ENCODE data around the gene ZBTB20. TPM values are rescaled to one million over a fixed set of nuclear protein-coding genes. Genes with fewer than 3 reads are reported as not detected.

The ZBTB20 gene
- total RNA-seq, 1 experiment from 2014 or later = 5.1 TPM

DNA sequence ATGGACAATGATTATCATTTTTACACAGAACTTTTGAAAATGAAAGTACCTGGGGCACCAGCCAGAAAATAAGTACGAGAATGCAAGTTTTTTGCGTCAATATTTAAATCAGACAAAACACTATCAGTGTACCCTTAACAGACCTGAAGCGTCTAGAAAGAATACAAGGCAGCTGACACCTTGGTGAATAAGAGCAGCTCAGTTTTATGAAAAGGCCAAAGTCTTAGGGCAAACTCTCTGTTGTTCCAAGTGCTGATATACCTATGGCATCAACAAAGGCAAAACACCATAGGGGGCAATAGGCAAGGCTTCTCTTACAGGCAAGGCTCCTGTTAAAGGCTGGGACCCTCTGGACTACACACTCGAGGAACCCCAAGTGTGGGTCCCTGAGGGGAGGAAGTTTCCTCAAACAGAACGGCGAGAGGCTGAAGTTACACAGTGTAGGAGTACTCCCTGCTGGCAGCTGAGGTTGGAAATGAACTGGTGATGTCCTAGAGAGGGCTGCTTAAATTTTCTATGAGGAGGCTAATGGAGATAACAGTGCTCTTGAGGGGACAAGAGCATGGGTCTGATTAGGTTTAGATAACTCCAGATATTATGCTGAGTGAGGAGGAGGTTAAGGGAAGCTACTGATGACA lies 562.2 kb downstream of the ZBTB20 start:
- DNase-seq (ENCODE audit: low spot score) = no peak

DNA sequence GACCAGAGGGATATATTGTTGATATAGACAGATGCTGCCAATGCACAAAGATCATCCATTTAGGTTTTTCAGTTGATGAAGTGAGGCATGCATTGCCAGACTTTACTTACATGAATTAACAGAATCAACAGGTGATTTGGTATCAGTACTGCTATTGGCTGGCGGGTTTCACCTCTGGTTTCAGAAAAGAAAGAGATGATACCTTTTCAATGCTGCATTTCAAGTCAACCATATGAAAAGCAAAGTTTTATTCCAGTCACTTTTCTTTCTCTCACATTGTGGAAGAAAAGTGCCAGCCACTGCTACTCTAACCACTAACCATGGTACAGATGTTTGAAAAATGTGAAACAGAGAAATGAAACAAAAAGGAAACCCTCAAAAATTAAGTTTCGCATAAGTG lies 564.2 kb downstream of the ZBTB20 start:
- no peak for DNase-seq (ENCODE audit: low spot score)

DNA sequence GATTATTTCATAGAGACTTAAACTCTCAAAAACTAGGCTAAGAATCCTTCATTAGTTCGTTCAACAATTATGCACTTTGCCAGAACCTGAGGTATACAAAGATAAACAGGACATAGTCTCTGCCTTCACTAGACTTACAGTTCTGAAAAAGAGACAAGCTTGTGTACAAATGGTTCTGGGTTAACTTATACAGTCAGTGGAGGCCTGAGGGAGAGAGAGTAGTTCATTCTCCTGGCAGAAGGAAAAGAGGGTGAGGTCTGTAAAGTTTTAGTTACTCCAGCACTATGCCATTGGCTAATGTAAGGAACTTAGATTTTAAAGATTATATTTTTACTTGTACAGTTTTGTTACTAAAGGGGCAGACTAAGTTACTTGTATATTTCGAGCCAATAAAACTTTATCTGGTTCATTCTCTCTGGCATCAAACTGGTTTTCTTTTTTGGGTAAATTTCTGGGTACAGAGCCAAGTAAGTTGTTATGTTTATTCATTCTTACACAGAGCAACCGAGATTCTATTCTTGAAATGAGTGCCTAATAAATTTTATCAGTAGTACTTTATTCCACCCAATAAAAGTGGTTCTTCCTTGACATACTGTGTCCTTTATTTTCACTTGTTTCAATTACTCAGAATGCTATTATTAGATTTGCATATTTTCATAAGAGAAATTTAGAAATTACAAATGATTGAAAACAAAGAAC lies 574.6 kb downstream of the ZBTB20 start:
- no peak for DNase-seq (ENCODE audit: low spot score)

DNA sequence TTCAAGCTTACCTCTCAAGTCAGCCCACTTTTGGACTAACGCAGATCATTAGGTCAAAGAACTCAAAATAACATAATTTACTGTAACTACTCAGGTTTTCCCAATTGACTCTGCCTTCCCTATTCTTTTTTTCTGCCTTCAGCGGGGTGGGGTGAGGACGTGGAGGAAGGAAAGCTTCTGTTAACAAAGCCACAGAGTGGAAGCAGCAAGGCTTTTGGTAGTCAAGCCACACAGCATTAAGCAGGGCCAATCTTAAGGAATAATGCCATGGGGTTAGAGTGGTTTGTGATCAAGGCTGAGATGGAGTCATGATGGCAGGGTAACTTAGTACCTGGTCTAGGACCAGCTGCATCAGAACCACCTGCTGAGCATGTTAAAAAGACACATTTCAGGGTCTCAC lies 575.7 kb downstream of the ZBTB20 start:
- DNase-seq (ENCODE audit: low spot score) = no peak

DNA sequence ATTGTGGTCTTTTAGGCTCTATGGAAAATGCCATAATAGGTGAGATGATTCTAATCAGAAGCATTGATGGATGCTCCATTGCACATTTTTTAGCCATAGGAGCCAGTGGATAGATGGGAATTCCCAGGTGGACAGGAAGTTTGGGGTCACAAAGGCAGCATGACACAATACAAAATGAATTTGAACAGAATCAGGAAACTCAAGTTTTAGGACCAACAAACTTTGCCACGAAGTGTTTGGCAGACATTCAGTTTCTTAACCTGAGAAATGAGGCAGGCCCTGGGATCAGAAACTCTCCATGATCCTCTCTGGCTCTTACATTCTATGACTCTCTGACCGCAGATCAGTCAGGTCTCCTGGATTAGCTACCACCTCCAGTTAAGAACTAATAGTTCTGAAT lies 577.9 kb downstream of the ZBTB20 start:
- DNase-seq (ENCODE audit: low spot score) = no peak

DNA sequence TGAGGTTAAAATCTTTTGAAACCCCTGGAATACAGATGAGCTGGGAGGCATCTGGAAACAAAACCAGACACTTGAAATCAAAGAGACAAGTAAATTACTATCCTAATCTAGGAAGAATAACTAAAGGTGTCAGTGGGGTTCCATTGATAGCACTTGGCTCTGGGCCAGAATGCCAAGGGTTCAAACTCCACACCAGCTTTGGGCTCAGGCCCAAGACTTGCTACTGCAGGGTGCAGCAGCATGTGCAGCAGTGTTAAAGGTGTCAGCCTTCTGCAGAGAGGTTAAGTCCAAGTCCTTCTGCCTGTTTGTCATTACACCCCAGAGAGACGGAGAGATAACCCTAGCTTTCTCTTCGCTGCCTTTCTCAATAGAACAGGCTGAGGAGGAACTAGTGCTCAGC lies 579.3 kb downstream of the ZBTB20 start:
- DNase-seq (ENCODE audit: low spot score) = no peak

DNA sequence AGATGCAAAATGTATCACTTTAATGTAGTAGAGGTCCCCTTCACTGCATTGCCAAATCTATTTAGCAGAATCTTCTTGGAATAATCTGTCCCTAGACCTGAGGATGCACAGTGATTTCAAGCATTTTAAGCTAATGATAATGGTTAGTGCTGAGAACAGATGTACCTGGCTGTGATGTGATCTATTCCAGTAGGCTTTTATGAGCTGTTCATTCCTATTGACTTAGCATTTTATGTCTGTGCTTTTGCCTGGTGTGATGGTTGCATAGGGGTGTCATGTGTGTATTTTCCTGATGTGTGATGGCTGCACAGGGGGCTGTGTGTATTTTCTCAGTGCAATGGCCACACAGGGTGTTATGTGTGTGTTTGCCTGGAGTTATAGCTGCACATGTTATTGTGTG lies 580.3 kb downstream of the ZBTB20 start:
- no peak for DNase-seq (ENCODE audit: low spot score)

DNA sequence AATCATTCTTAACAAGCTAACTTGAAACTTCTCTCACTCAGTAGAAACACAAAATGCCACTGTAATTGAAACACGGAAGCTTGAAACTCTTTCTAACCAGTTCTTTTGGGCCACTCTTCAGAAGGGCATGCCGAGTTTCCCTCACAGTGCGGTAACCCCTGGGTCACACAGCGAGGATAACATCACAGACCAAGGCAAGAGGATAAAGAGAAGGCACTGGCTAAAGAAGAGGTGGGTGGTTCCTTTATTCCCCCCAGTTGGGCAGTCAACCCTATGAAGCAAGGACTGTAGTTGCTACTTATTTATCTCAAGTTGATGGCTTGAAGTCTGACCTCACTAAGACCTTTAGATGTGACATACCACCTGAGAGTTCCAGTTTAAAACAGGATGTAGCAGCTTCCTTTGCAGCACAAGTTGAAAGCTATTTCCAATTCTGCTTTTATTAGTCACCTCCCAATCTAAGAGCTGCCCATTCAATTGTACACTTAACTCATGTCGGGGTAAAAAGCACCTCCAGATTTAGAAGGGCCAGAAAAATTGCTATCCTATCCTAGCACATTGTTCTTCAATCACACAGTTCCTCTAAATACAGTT lies 580.8 kb downstream of the ZBTB20 start:
- no peak for DNase-seq (ENCODE audit: low spot score)

DNA sequence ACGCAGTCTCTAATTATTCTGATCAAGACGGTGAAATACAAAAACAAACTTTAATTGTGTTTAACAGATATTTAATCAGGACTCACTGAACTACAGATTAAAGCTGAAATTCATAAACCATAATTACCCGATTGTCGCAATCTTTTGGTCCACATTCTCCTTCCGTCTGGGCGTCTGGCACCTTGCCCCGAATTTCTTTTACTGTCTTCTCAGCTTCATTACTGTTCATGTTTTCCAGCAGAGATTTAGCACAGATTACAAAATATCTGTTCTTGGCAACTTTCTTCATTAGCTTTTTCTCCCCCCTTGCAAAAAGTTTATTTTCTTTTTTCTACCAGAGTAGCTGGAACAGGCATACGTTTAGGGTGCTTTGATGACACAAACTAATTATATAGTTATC lies 581.9 kb downstream of the ZBTB20 start:
- no peak for DNase-seq (ENCODE audit: low spot score)

DNA sequence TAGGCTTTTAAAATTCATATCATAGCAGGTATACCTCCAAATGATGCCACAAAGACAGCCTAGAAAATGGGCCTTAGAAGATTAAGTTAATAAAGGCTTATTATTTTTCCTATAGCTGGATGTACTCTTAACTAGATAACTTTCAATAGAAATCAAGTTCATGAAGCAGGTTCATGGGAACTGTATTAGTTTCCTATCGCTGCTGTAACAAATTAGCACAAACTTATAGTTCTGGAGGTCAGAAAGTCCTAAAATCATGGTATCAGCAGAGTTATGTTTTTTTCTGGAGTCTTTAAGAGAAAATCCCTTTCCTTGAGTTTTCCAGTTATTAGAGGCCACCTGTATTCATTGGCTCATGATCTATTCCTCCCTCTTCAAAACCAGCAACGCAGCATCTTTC lies 583.4 kb downstream of the ZBTB20 start:
- no peak for DNase-seq (ENCODE audit: low spot score)

DNA sequence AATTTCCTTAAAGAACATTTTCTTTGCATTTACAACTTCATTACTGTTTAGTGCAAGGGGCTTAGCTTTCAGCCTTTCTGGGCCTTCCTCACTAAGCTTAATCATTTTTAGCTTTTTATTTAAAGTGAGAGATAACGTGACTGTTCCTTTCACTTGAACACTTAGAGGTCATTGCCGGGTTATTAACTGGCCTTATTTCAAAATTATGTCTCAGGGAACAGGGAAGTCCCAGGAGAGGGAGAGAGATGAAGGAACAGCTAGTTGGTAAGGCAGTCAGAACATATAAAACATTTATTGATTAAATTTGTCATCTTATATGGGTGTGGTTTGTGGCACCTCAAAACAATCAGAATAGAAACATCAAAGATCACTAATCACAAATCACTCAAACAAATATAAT lies 584.5 kb downstream of the ZBTB20 start:
- DNase-seq (ENCODE audit: low spot score) = no peak

DNA sequence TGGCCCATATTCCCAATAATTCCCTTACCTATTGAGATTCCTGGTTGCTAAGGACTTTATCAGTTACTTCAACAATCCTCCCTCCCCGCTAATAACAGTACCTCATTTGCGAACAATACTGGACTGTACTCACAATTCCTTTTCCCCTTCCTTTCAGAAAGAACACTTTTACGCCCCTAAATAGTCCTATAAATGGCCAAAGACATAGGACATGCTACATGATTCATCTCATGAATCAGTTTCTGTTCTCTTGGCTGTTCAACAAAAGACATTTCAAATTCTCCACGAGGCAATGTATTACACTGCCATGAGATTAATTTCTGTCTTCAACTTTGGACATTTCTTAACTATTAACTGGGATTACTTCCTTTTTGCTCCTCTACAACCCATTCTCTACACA lies 588.8 kb downstream of the ZBTB20 start:
- no peak for DNase-seq (ENCODE audit: low spot score)

DNA sequence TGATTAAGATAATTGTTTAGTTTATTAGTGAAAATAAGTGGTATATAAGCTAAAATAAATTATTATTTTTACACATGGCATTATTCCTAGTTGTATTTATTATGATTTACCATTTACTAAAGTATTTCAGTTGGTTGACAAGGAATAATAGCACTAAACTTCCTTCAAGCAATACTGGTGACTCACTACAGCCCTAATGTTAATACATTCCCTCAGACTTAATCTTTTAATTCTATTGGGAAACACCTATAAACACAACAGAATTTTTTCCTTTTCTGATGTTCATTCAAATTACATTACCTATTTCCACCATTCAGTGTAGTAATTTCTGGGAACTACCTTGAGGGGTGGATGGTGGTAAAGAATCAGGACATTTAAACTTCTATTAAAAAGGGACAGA lies 589.3 kb downstream of the ZBTB20 start:
- no peak for DNase-seq (ENCODE audit: low spot score)

DNA sequence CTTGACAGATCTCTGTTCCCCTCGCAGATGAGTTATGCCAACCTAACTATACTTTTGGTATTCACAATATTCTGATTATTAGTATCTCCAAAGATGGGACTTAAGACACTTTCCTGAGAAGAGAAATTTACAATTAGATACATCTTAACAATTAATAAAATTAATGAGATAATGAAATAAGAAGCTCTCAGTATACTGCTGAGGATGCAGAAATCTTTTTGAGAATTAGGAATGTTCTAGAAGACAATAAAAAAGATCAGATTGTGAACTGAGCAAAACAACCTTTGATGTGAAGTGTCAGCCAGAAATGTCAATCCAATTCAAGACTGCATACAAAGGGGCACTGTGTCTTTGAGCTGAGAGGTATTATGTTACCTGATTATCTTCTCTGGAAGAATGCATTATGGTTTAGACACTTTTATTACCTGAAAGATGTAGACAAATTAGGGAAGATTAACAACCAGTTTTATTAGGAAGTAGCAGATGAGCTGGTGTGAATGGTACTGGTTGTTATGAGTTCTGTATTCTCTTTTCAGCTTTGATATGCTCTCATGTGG lies 590.4 kb downstream of the ZBTB20 start:
- DNase-seq (ENCODE audit: low spot score) = no peak

DNA sequence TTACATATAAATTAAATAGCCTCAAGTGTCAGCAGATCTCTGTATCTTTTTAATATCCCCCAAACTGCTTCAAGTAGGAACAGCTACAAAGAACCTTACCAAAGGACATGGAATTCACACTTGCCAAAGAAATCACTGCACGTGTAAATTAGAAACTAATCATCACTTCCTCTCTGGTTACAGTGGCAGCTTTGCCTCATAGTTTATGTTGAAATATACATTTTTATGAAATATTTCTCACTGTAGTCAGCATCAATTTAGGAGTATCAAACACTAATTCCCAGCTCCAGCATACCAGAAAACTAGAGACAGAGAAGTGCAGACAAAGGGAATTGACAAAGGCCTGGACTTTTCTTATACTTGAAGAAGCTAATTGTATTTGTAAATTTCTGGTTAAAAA lies 592.4 kb downstream of the ZBTB20 start:
- no peak for DNase-seq (ENCODE audit: low spot score)

DNA sequence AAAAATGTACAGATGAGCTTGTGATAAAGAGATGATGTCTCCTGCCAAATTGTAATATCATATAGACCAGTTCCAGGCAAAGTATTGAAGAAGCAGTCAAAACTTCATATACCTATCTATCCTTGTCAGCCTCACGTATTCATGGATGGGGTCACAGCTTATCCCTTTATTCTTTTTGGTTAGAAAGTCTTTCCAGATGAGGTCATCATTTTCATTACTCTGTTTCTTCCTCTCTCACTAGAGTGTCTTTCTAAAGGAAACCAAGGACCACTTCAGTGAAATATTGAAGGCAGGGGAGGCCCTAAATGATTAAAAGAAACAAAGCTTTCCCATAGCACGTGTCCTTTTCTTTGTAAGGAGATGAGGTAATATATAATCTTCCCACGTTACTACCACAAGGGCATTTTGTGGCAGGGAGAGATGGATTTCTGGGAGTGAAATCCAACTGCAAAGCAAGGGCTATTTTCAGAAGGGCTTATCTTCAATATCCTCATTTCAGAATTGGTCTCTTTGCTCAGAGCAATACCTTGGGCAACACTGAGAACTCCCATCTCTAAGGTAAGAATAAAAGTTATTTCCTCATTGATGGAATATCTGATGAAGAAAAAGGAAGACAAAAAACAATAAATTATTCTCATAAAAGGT lies 593.0 kb downstream of the ZBTB20 start:
- no peak for DNase-seq (ENCODE audit: low spot score)

DNA sequence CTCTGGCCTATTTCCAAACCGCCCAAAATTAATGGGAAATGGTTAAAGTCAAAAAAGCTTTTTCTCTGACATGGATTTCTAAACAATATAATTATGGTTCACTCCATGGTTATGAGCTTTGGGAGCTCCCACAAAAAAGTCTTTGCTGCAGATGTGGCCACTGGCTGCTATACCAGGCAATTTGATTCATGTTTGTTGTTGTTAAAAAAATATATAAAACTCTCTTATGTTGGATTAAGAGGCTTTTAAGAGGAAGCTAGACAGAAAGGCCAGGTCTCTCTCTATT lies 594.6 kb downstream of the ZBTB20 start:
- DNase-seq (ENCODE audit: low spot score) = peak; percentile 25

DNA sequence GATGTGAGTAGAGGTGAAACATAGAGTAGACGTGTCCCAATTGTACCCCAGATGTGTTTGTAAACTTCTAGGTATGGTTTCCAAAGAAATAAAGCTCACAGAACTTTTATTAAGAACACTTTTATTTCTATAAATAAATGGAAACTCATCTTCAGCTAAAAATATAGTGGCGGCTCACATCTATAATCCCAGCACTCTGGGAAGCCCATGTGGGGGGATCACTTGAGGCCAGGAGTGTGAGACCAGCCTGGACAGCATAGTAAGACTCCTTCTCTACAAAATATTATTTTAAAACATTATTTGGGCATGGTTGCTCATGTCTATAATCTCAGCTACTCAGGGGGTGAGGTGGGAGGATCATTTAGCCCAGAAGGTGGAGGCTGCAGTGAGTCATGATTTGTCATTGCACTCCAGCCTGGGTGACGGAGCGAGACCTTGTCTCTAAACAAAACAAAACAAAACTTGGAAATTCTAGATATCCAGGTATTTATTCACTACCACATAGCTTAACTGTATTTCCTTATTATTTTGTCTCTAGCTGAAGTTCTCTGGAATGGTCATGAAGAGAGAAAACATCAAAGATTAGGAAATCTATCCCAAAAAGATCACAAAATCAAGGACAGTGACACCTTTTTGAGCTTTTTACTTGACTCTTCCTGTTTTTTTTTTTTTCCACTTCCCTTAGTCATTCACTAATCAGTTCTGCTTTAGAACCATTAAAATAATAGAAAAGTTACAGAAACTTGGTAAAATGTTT lies 595.1 kb downstream of the ZBTB20 start:
- peak; percentile 81 for DNase-seq (ENCODE audit: low spot score)

DNA sequence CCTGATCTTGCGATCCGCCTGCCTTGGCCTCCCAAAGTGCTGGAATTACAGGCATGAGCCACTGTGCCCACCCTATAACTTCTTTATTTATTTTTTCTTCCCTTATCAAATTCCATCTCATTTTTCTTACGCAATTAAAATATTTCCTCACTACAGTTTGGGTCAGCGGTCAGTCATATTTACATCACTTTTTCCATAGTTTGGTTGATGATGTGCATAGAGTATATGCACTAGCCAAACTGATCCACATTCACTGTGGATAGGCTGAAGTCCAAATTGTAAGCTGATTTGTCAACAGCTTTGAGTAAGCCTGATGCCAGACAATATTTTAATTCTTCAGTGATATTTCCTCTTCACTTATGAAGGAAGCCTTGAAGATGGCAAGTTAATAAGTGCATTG lies 596.9 kb downstream of the ZBTB20 start:
- DNase-seq (ENCODE audit: low spot score) = peak; percentile 16

DNA sequence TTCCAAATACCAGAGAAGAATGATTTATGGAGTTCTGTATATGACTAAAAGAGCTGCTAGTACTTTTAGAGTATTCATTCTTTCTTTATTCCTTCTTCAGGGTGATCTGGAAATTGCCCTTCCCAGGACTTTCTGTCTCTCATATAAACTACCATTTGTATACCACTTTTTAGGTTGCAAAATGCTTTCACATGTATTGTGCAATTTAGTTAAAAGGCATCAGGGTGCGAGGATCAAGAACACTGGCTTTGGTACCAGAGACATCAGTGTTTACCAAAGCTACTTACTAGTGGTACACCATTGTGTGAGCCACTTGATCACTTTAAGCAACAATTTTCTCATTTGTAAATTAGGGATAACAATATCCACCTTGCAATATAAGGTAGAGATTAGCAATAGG lies 601.9 kb downstream of the ZBTB20 start:
- no peak for DNase-seq (ENCODE audit: low spot score)

DNA sequence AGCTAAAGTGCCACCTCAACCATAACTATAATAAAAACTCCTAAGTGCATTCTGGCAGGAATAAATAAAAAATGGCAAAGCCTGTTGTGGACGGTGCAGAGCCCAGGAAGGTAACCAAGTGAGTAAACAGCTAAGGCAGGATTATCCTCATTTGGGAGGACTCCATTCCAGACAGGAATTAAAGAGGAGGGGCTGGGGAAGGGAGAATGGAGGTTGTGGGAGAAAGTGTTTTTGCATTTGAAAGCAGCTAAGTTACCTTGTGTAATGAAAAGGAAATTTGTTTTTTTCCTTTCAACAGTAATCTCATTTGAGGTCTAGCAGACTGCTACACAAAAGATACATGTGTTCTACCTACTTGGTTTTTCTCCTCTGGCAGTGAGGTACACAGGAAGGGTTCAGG lies 604.7 kb downstream of the ZBTB20 start:
- no peak for DNase-seq (ENCODE audit: low spot score)

DNA sequence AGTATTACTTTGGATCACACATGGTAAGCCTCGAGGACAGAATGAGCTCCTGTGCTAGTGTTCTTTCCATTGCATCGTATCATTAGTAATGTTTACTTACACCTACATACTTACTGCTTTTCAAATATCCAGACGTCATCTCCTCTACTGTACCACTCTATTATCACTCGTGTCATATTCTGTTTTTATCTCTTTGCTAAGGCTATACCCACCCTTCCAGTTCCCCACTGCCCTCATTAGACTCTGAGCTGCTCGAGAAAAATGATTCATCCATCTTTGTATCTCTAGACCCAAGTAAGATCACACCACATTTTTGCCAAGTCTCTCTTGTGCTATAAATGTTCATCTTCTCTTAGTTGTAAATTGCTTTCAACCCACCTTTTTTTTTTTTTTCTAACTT lies 607.6 kb downstream of the ZBTB20 start:
- DNase-seq (ENCODE audit: low spot score) = no peak
